ENCODE results near the gene CLN6.

CLN6 gene

DNA sequence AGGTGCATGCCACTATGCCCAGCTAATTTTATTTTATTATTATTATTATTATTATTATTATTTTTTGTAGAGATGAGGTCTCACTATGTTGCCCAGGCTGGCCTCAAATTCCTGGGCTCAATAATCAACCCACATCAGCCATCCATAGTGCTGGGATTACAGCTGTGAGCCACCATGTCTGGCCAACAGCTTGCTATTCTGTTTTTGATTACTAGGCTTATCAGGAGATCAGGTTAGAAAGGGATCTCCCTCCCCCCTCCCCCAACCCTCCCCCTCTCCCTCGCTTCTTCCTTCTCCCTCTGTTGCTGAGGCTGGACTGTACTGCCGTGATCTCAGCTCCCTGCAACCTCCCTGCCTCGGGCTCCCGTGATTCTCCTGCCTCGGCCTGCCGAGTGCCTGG is 8.6 kb downstream of the CLN6 start:
- Histone ChIP-seq H3K9ac (no peak overlapping the region), H3K27me3 (ENCODE audit: control insufficient read depth, insufficient read depth, low read length) (no peaks in the 10 kb centered on the region), H3K4me2 (ENCODE audit: low read length) (no peak overlapping the region), H3K9me3 (ENCODE audit: control insufficient read depth, low read length) (no peaks in the 10 kb centered on the region), H3K27ac (no peak overlapping the region), H3K36me3 (ENCODE audit: control insufficient read depth, insufficient read depth, low read length) (no peaks in the 10 kb centered on the region), H3K4me3 (ENCODE audit: low read depth, low read length) (no peak overlapping the region), H3K4me1 (no peaks in the 10 kb centered on the region), H2AFZ (no peak overlapping the region), H3K79me2 (no peaks in the 10 kb centered on the region)
- TF ChIP-seq, protein P1, sequence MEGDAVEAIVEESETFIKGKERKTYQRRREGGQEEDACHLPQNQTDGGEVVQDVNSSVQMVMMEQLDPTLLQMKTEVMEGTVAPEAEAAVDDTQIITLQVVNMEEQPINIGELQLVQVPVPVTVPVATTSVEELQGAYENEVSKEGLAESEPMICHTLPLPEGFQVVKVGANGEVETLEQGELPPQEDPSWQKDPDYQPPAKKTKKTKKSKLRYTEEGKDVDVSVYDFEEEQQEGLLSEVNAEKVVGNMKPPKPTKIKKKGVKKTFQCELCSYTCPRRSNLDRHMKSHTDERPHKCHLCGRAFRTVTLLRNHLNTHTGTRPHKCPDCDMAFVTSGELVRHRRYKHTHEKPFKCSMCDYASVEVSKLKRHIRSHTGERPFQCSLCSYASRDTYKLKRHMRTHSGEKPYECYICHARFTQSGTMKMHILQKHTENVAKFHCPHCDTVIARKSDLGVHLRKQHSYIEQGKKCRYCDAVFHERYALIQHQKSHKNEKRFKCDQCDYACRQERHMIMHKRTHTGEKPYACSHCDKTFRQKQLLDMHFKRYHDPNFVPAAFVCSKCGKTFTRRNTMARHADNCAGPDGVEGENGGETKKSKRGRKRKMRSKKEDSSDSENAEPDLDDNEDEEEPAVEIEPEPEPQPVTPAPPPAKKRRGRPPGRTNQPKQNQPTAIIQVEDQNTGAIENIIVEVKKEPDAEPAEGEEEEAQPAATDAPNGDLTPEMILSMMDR (IDR thresholded peaks at IDR 0.05): no peak

DNA sequence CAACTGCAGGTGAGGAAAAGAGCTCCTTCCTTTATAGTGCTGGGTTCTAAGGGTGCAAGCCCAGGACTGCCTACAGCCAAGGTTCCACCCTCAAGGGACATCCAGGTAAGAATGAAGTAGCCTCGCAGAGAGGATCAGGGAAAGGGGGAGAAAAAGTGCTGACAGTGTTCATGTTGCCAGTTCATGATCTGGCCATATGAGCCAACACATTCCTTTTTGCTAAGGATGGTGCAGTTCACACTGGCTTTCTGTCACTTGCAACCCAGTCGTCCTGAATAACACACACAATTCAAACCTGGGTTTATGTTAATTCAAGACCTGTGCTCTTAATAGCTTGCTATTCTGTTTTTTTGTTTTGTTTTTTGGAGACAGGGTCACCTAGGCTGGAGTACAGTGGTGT is 9.0 kb downstream of the CLN6 start:
- no peak overlapping the region for H3K27ac ChIP-seq
- H3K4me1 ChIP-seq: no peaks in the 10 kb centered on the region
- H3K4me2 ChIP-seq (ENCODE audit: low read length): no peak overlapping the region
- TF ChIP-seq, protein P1 (IDR thresholded peaks at IDR 0.05): no peak
- H3K27me3 ChIP-seq (ENCODE audit: control insufficient read depth, insufficient read depth, low read length): no peaks in the 10 kb centered on the region
- no peaks in the 10 kb centered on the region for H3K79me2 ChIP-seq
- no peaks in the 10 kb centered on the region for H3K9me3 ChIP-seq (ENCODE audit: control insufficient read depth, low read length)
- no peaks in the 10 kb centered on the region for H3K36me3 ChIP-seq (ENCODE audit: control insufficient read depth, insufficient read depth, low read length)
- H3K9ac ChIP-seq: no peak overlapping the region
- H2AFZ ChIP-seq: no peak overlapping the region
- no peak overlapping the region for H3K4me3 ChIP-seq (ENCODE audit: low read depth, low read length)

DNA sequence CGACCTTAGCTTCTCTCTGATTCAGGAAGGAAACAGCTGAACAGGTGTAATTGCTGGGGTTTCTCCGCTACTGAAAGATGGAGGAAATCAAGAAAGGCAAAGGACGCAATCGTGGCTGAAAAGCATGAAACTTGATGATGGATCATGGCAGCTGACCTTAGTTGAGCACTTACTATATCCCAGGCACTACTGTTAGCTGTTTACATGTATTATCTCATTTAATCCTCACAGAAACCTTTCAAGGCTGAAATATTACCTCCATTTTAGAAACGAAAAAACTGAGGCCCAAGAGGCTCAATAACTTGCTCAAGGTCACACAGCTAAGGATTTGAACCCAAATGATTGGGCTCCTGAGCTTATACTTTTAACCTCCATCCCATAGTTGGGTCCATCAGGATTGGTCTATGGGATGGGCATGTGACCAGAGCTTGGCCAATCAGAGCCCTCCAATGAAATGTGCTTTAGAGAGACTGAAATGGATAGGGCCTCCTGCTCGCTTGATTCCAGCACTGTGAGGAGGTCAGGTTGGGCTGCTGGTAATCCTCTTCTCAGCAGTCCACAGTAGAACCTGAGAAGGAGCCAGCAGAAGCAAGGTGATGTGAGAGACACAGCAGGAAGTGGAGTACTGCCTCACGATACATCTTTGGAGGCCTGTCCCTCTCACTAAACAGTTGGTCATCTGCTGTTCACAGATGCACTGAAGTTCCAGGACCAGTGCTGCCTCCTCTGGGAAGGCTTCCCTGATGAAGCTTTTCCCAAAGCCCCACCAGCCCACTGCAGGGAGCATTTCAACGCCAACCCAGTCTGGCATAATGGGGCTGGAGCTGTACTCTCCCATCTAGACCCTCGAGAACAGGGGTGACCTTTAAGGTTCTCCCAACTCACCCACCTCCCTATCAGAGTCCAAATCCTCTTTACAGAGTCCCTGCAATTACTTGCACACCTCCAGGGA is 10.4 kb downstream of the CLN6 start:
- H3K4me2 ChIP-seq (ENCODE audit: low read length): no peak overlapping the region
- no peak overlapping the region for H3K4me3 ChIP-seq (ENCODE audit: low read depth, low read length)
- H3K9ac ChIP-seq: no peak overlapping the region
- TF ChIP-seq, protein P1 (IDR thresholded peaks at IDR 0.05): no peak
- no peak overlapping the region for H3K27ac ChIP-seq
- H3K79me2 ChIP-seq: no peaks in the 10 kb centered on the region
- no peak overlapping the region for H2AFZ ChIP-seq
- H3K36me3 ChIP-seq (ENCODE audit: control insufficient read depth, insufficient read depth, low read length): no peaks in the 10 kb centered on the region
- no peaks in the 10 kb centered on the region for H3K9me3 ChIP-seq (ENCODE audit: control insufficient read depth, low read length)
- H3K27me3 ChIP-seq (ENCODE audit: control insufficient read depth, insufficient read depth, low read length): no peaks in the 10 kb centered on the region
- no peaks in the 10 kb centered on the region for H3K4me1 ChIP-seq

DNA sequence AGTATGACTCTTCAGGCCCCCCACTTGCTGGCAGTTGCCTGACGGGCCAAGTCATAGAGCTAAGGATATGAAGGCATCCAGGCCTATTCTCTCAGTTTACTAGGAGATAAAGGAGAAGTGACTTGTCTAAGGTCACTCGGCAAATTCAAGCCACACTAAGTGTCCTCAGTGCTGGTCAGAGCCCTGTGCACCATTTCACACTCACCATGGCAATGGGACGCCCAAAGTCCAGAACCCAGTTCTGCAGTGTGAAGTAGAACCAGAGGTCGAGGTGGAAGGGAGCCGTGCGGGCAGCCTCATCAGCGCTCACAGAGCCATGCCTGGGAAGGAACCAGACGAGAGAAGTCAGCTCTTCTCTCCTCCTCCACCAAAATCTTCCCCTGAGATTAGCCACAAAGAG is 11.2 kb downstream of the CLN6 start:
- Histone ChIP-seq H3K9me3 (ENCODE audit: control insufficient read depth, low read length) (no peaks in the 10 kb centered on the region), H3K36me3 (ENCODE audit: control insufficient read depth, insufficient read depth, low read length) (no peaks in the 10 kb centered on the region), H3K79me2 (no peaks in the 10 kb centered on the region), H3K27ac (no peak overlapping the region), H3K27me3 (ENCODE audit: control insufficient read depth, insufficient read depth, low read length) (no peaks in the 10 kb centered on the region), H3K4me3 (ENCODE audit: low read depth, low read length) (no peak overlapping the region), H3K4me2 (ENCODE audit: low read length) (no peak overlapping the region), H3K4me1 (no peaks in the 10 kb centered on the region), H2AFZ (no peak overlapping the region), H3K9ac (no peak overlapping the region)
- TF ChIP-seq, protein P1 (IDR thresholded peaks at IDR 0.05): no peak

DNA sequence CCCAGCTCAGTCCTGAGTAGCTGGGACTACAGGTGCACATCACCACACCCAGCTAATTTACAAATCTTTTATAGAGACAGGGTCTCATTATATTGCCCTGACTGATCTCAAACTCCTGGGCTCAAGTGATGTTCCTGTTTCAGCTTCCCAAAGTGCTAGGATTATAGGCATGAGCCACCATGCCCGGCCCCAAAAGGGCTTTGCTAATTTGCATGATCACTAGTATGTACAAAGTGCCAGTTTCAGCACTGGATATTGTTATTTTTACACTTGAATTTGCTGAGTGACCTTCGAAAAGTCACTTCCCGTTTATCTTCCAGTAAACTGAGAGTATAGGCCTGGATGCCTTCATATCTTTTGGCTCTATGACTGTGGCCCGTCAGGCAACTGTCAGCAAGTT is 12.2 kb downstream of the CLN6 start:
- Histone ChIP-seq H3K79me2 (no peaks in the 10 kb centered on the region), H2AFZ (no peak overlapping the region), H3K4me1 (no peaks in the 10 kb centered on the region), H3K36me3 (ENCODE audit: control insufficient read depth, insufficient read depth, low read length) (no peaks in the 10 kb centered on the region), H3K9me3 (ENCODE audit: control insufficient read depth, low read length) (no peaks in the 10 kb centered on the region), H3K4me2 (ENCODE audit: low read length) (no peak overlapping the region), H3K4me3 (ENCODE audit: low read depth, low read length) (no peak overlapping the region), H3K27ac (no peak overlapping the region), H3K9ac (no peak overlapping the region), H3K27me3 (ENCODE audit: control insufficient read depth, insufficient read depth, low read length) (no peaks in the 10 kb centered on the region)
- TF ChIP-seq, protein P1 (IDR thresholded peaks at IDR 0.05): no peak

All from parathyroid adenoma (tissue), 2 donors.